HG02938 (cell line): ENCODE measurements around the gene GIT1.

Experiments used
- ATAC-seq: cut with Tn5 transposase; IDR thresholded peaks from one replicate; pipeline ENCODE4 v1.9.1; 2021; ENCODE audit warnings: mild to moderate bottlenecking, moderate library complexity; ENCODE audit not compliant: unreplicated experiment

The GIT1 gene, protein sequence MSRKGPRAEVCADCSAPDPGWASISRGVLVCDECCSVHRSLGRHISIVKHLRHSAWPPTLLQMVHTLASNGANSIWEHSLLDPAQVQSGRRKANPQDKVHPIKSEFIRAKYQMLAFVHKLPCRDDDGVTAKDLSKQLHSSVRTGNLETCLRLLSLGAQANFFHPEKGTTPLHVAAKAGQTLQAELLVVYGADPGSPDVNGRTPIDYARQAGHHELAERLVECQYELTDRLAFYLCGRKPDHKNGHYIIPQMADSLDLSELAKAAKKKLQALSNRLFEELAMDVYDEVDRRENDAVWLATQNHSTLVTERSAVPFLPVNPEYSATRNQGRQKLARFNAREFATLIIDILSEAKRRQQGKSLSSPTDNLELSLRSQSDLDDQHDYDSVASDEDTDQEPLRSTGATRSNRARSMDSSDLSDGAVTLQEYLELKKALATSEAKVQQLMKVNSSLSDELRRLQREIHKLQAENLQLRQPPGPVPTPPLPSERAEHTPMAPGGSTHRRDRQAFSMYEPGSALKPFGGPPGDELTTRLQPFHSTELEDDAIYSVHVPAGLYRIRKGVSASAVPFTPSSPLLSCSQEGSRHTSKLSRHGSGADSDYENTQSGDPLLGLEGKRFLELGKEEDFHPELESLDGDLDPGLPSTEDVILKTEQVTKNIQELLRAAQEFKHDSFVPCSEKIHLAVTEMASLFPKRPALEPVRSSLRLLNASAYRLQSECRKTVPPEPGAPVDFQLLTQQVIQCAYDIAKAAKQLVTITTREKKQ

DNA sequence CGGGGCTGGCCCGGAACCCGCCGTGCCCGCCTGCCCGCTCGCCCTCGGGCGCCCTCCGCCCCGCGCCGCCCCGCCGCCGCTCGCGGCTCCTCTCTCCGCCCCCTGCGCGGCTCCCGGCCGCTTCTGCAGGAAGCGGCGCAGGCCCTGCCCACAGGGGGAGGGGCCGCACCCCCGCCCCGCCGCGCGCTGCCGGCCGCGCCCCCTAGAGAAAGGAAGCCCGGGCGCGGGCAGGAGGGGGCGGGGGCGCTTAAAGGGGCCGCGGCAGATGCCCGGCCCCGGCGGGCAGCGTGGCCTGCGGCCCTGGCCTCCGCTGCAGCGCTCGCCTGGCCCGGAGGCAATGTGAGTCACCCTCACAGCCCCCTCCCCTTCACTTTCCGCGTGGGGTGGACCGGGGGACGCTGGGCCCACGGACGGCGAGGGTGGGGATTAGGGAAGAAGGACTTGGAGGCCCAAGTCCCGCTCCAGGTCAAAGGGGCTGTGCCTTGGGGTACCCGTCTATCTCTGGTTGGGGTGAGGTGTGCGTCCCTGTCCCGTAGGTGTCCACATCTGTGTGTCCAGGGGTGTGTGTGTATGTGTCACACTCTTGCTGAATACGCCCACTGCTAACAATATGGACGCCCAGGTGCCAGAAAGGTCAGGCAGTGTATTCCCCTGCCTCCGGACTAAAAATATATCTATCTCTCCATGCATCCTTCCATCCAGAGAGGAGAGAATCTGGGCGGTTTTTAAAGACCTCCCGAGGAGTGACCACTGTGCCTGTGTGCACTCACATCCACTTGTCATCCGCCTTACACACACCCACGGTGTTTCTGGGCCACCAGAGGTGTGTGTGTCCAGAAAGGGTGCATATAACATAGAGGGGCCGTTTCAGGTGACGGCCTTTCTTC, at the start of gene GIT1:
GIT1 (minus strand) TSS at position 125 of the 887 bp plus-strand sequence. CDS start 270 bp downstream, outside the sequence.
- no peak for ATAC-seq

DNA sequence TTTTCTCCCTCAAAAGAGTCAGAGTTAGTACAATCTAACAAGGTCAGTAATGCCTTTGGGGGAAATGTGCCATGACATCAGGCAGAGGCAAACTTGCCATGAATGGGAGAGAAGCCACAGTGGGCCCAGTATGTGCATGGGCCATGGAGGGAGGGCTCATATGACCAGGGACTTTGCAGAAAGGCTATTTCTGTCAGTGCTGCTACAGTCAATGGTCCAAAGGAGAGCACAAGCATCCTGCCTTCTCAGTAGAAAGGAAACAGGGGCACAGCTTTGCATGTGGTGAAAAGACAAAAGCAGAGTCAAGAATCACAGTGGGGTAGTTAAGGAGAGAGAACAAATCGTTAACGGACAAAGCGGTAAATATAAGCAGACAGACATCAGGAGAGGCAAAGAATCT, 44.4 kb upstream of the GIT1 start:
- no peak for ATAC-seq

DNA sequence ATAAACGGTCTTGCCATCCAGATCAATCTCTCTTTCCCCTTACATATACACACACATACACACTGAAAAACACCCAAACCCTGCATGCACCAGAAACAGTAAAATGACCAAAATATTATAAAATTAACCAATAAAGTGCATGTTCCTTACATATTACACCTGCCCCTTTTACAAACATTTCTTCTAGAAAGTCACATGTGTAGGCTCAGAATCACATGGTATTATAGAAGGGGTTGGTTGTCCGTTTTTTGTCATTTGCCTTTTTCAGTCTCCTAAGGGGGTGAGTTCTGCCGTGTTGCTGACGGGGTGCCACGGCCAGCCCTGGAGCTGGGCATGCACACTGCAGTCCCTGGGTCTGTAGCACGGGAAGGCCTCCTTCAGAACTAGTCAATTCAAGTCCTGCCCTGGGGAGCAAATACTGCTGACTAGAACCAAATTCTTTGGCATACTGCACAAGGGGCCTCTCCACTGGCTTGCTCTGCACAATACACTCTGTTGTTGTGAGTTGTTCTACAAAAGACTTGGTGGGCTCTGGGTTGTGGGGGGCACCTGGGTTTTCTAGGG, 41.3 kb upstream of the GIT1 start:
- ATAC-seq, result no peak

DNA sequence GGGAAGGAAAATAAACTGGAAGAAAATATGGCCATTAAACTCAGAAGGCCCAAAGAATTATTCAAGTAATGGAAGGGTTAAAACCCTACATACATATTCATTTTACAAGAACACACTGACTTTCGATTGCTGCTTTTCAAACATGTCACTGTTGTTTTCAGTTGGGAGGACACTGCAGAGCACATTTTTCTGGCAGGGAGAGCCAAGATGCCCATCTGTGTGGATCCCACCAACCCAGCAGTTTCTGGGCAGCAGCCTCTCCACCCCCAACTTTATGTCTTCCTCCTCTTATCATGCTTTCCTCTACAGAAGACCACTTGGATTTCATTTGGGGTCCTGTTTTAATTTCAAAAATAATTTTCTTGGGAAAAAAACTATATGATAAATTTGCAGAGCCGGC, 40.4 kb upstream of the GIT1 start:
- no peak for ATAC-seq

DNA sequence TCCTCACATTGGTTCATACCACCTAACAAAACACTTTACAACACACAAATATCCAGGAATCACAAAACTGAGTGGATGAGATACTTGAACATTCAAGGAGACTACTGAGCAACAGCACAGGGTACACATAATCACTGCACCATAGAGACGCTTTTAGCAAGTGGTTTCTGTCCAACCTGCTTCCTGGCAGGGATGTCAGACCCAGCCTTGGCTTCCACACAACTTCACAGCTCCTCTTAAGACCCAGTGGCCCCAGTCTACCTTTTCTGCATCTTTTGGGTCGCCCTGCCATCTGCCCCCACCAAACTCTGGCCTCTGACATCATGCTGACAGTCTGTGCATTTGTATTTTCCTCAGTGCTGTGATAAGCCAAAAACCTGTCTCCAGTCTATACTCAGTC, 39.2 kb upstream of the GIT1 start:
- no peak for ATAC-seq

DNA sequence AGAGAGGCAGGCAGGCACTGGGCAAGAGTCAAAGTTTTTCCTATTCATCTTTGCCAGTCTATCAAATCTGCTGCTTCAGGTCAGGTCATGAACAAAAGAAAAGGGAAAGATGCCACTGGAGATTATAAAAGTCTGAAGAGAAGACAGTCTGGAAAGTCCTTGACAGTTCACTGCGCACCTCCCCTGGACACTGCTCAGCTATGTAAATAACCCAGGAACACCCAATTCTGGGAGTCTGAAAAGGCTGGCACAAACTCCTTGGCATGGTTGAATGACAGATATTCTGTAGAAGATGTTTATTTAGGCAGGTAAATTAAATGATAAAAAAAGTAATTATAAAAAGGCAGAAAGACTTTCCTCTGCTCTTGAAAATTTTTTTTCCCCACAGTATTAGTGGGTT, 38.5 kb upstream of the GIT1 start:
- no peak for ATAC-seq

DNA sequence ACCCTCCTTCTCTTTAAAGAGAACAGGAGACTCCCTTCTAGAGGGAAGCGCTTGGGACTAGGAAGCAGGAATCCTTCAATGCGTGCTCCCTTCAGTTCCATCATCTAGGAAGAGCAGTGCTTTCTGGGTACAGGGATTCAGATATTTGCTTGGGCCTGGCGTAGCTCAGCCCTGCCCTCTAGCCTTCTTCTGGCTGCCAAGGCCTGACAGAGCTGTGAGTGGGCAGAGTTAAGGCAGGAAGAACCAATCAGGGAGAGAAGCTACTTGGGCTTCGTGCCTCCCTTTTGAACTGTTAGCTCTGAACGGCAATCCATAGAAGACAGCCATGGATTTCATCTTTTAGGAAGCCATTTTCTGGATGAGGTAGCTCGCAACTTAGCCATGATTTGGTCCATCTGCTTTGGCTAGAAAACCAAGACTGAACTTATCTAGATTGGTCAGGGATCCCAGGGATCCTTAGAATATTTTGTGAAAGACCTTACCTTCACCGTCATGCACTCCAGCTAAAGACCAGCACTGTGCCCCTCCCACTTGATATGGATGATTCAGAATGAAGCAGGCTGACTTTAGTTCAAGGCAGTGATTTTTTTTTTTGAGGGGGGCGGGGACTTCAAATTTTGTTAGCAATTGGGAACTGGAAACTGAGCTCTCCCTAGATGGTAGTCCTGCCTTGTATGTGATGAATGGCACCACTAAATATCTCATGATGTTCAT, 35.7 kb upstream of the GIT1 start:
- ATAC-seq, result no peak

DNA sequence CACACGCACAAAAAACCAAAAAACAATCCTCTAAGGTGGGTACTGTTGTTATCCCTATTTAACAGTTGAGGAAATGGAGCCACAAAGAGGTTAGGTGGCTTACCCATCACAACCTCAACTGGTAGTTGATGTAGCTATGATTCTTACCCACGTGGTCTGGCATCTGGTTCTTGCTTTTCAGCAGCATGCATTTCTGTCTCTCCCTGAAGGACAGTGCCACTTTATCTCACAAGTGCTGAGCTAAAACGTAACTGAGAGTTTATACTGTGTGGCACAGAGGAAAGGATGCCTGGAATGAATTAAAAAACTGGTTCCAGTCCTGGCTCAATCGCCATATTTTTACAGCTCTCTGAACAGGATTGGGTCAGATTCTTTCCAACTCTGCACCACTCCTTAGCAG, 35.1 kb upstream of the GIT1 start:
- no peak for ATAC-seq

DNA sequence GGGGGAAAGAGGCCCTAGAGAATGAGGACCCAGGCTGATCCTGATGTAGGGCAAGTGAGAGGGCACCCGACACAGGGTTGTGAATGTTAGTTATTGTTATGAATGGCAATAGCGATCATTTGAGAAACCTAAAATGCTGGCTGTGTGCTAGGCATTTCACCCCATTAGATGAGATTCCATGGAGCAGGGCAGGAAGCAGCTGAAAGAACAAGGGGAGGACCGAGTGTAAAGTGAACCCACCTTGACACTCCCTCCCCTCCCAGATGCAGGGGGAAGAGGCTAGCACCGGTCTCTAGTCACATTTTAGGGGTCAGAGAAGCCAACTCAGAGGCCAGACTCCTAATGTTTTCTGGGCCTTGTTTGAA, 33.8 kb upstream of the GIT1 start:
- ATAC-seq, result no peak

DNA sequence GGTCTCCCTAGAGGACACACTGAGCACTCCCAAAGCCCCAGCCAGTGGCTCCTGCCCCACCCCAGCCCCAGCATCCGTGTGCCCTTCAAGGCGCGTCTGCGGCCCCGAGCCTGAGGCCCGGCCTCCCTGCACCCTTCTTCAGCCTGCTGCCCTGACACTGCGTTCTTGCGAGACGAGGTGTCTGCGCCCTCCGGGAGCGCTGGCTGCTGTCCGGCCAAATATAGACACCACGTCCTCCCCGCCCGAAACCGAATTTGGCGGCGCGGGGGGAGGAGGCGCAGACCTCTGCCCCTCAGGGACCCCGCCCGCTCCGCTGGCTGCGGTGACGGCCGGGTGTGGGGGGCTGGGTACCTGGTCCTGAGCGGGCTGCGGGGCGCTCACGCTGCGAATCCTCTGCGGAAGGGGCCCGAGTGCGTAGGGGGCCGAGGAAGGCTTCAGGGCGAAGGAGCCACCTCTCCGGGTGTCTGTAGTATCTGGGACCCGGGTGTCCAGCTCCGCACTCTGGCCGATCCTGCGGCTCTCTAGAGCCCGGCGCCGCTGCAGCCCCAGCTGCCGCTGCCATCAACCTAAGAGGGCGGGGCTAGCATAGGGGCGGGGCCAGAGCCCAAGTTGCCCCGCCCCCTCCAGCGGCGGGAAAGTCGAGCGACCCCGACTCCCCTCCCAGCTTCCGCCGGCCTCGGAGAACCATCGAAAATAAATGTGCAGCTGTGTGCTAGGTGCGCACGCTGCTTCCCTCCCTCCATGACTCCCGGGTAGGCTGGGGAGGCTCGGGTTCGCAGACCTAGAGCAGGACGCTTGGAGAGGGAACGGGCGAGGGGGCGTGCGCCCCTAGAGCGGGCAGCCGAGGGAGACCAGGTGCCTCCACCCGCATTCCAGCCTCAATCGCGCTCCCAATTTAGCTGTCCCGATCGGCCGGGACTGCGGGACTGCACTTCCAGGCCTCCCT, 33.2 kb upstream of the GIT1 start, which contains the start of gene CORO6:
CORO6 (minus strand) TSS at position 576 of the 946 bp plus-strand sequence. CDS start 1,491 bp downstream, outside the sequence.
- ATAC-seq, result peak; percentile 40

DNA sequence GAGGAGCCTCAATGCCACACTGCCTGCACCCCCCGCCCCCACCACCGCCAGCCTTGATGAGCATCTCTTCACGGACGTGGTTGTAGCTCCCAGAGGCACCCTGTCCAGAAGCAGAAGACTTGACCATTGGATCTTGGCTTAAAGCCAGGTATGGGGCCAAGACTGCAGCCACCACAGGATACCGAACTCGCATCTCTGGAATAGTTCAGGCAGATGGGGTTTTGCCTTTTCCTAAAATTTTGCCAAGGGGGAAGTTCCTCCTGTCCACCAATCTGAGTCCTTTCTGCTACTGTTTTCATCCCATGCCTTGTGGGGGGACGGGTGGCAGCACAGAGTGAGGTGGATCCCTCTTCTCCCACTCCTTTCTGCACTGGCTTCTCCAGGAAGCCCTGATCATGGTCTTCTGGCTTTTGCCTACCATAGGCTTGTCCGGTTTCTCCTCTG, 32.3 kb upstream of the GIT1 start:
- no peak for ATAC-seq

DNA sequence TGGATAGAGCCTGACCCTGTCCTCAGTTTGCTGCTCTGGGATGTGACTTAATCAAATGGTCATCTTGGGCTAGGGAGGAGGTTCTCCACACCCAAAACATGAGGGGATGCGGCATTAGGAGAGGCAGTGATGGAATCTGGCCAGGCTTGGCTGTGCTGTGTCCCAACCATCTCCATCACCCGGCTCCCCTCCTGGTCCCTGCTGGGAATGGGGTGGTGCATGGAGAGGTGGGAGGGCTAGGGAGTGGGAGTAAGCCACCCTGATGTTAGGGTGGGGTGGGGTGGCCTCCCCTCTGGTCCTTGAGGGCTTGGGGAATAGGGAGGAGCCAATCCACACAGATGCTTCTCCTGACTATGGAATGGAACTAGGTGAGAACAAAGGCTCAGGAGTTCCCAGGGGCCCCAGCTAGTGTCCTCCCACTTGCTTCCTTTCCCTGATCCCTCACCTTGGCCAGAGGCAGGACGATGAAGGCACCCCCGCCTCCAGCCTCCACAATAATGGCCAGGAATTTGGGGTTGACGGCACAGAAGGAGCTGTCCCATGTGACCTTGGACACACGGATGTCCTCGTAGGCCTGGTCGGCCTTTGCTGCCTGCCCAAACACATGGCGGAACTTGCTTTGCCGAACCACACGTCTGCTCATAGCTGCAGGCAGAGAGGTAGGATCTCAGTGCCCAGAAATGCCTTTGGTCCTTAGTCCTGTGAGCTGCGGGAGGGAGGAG, 31.5 kb upstream of the GIT1 start:
- no peak for ATAC-seq

DNA sequence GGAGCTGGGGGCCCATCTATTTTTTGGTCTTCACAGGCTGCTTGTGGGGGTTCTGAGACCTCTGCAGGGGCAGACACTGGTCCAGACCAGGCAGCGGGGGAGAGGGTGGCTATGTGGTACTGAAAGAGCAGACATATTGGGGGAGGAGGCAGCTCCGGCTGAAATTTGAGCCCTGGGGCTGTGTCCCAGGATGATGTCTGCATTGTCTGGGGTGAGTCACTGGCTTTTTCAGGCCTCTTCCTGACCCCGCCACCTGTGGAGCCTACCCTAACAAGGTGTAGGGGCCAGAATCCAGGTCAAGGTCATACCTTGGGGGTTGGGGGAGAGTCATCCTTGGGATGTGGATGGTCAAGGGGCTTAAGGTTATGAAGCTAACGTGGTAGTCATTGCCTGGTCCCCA, 30.8 kb upstream of the GIT1 start:
- no peak for ATAC-seq

DNA sequence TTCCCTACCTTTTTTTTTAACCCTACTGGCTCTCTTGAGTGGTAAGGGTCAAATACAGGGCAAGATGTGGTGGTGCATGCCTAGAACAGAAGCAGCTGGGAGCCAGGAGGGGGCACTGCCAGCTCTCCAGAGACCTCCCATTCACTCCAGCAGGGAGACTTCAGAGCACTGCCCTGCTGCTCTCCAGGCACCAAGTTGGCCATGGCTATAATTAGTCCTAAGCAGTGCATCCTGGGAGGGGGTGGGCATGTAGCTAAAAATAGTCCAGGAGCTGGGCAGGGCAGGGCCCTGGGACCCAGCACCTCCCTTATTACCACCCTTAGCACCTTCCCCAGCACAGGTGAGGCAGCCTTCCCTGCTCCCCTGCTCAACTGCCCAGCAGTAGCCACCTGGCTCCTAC, 29.8 kb upstream of the GIT1 start:
- no peak for ATAC-seq

DNA sequence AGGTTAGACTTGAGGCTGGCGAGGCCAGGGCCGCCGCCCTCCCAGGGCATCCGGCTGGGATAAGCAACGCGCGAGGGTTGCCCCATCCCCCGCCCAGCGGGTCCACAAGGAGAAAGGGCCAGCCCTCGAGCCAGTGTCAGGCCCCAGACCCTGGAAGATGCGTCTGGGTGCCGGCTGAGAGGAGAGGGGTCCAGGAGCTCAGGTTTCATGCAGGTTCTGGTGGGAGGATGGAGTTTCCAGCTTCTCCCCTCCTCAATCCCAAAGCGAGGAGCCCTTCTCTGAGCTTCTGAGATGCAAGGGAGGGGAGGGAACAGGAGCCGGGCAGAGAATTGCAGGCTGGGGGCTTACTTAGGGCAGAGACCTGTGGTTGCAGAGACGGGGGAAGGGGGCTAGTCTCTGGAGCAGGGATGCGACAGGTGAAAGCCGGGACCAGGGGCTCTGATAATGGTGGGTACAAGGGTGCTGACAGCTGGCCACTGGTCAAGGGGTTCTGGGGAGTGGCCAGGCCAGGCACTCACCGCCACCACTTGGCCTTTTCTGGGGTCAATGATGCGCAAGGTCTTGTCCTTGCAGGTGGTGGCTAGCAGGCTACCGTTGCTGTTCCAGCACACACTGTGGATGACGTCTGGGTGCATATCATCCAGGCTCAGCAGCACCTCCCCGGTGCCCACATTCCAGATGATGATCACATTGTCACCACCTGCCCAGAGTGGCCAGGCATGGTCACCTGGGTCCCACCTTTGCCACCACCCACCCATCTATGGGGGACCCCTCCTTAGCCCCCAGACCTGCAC, 29.0 kb upstream of the GIT1 start:
- ATAC-seq, result no peak

DNA sequence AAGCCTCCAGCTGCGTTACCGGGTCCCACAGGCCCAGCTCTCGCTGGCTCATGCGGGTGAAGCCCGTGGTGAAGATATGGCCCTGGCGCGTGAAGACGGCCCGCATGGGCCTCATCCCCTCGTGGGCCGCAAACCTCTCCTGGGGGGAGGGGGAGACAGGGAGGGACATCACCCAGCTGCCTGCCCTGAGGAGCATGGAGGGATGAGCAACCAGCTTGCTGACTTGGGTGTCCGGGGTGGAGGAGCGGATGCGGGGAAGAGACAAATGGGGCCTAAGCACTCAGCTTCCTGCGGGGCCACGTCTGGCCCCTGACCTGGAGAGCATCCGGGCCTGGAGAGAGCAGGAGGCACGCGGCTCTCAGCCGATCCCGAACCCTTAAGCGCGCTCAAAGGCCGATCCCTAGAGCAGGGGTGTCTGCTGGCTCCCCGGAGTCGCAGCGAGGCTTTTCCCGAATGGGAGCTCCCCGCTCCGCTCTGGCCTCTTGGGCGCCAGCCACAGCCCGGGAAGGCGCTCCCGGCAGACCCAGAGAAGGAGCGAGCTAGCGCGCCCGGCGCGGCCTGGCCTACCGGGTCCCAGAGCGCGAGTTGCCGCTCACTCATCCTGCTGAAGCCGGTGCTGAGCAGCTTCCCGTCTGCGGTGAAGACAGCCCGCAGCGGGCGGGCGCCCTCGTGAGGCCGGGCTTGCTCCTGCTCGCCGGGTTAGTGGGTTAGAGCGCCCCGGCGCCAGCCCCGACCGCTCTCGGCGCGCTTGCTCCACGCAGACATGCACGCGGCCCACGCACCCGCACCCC, 28.2 kb upstream of the GIT1 start:
- ATAC-seq, result peak; percentile 7

DNA sequence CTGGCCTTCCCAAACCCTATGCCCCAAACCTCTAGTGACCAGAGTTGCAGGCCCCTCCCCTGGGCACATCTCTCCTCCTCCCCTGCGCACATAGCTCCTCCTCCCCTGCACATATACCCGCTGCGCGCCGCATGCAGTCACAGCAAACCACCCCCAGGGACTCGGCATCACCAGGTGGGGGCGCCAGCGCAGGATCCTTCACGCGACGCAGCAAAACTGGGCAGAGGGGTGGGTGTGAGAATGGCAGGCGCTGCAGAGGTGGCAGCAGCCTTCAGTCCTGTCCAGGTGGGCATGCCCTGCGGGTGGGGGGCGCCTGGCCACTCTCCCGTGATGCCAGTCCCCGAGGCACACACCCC, 27.7 kb upstream of the GIT1 start:
- peak; percentile 44 for ATAC-seq
